ENCODE data around the gene TMEM98.

GRCh38 chr17:32943647-32944191 lies 15.8 kb downstream of the TMEM98 start:
- no peak for TF ChIP-seq CTCF (IDR thresholded peaks at IDR 0.05)
- no peak for TF ChIP-seq POLR2A (IDR thresholded peaks at IDR 0.05)

Measured in ovary (tissue), 3 donors.